KMS-11 (cell line): Measurements from ENCODE around the gene ASCL5.

Experiments
- H2AFZ ChIP-seq: fragments of 200-600 bp; sonication (generic); 2 replicates; pipeline ENCODE4 v1.6.1; 2016; ENCODE audit warnings: antibody characterized with exemption, mixed run types, low read depth
- H3K27ac ChIP-seq: fragments of 200-600 bp; sonication (generic); 2 replicates; pipeline ENCODE4 v1.6.1; 2016; ENCODE audit warnings: mild to moderate bottlenecking, mixed run types
- H3K27me3 ChIP-seq: fragments of 200-600 bp; sonication (generic); 2 replicates; pipeline ENCODE4 v1.6.1; 2017; ENCODE audit warnings: mild to moderate bottlenecking, low read depth, mixed run types, moderate library complexity; ENCODE audit not compliant: insufficient read depth
- H3K36me3 ChIP-seq: fragments of 200-600 bp; sonication (generic); 2 replicates; pipeline ENCODE4 v1.6.1; 2017; ENCODE audit warnings: mild to moderate bottlenecking, mixed run types; ENCODE audit not compliant: insufficient read depth
- H3K4me1 ChIP-seq: fragments of 200-600 bp; sonication (generic); 2 replicates; pipeline ENCODE4 v1.6.1; 2016; ENCODE audit warnings: mild to moderate bottlenecking, low read depth, mixed run types; ENCODE audit not compliant: poor library complexity, severe bottlenecking
- H3K4me2 ChIP-seq: fragments of 200-600 bp; sonication (generic); 2 replicates; pipeline ENCODE4 v1.7.0; 2016; ENCODE audit warnings: mild to moderate bottlenecking, mixed run types
- H3K4me3 ChIP-seq: fragments of 200-600 bp; sonication (generic); IDR thresholded peaks from 2 replicates; pipeline ENCODE4 v1.6.1; 2017; ENCODE audit warnings: low read depth, low read length, mixed read lengths; ENCODE audit not compliant: insufficient read depth
- H3K79me2 ChIP-seq: fragments of 200-600 bp; sonication (generic); 2 replicates; pipeline ENCODE4 v1.6.1; 2016; ENCODE audit warnings: low read depth, mixed run types; ENCODE audit not compliant: insufficient read depth
- H3K9ac ChIP-seq: fragments of 200-600 bp; sonication (generic); 2 replicates; pipeline ENCODE4 v1.6.1; 2016; ENCODE audit warnings: mild to moderate bottlenecking, mixed run types
- H4K20me1 ChIP-seq: fragments of 200-600 bp; sonication (generic); 2 replicates; pipeline ENCODE4 v1.6.1; 2016; ENCODE audit warnings: mild to moderate bottlenecking, mixed run types; ENCODE audit not compliant: insufficient read depth
- CTCF ChIP-seq: fragments of 200-600 bp; sonication (generic); conservative IDR thresholded peaks from 2 replicates; pipeline ENCODE4 v1.6.1; 2017; ENCODE audit warnings: low read depth, mild to moderate bottlenecking, antibody characterized with exemption, low read length, moderate library complexity, mixed read lengths

The ASCL5 gene

DNA sequence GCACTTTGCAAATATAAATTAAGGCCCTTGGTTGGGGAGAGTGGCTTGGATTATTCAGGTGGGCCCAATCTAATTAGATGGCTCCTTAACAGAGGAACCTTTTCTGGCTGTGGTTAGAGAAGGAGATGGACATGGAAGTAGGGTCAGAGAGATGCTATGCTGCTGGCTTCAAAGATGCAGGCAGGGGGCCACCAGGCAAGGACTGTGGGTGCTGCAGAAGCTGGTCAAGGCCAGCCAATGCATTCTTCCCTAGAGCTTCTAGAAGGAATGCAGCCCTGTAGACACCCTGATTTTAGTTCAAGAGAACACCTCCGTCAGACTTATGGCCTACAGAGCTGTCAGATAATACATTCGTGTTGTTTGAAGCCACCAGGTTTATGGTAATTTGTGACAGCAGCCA lies 31.0 kb upstream of the ASCL5 start:
- no peak overlapping the region for H2AFZ ChIP-seq
- peaks cover 8% of the 10 kb centered on the region; the same call in 1 of the 2 replicates for H3K79me2 ChIP-seq
- no peak overlapping the region for H3K27ac ChIP-seq
- H3K36me3 ChIP-seq, result no peaks in the 10 kb centered on the region
- H3K4me3 ChIP-seq, result no peak overlapping the region
- TF ChIP-seq CTCF, result no peak
- no peak overlapping the region for H3K4me2 ChIP-seq
- no peak overlapping the region for H3K9ac ChIP-seq
- H4K20me1 ChIP-seq, result no peaks in the 10 kb centered on the region
- no peaks in the 10 kb centered on the region for H3K27me3 ChIP-seq
- peaks cover 61% of the 10 kb centered on the region for H3K4me1 ChIP-seq

DNA sequence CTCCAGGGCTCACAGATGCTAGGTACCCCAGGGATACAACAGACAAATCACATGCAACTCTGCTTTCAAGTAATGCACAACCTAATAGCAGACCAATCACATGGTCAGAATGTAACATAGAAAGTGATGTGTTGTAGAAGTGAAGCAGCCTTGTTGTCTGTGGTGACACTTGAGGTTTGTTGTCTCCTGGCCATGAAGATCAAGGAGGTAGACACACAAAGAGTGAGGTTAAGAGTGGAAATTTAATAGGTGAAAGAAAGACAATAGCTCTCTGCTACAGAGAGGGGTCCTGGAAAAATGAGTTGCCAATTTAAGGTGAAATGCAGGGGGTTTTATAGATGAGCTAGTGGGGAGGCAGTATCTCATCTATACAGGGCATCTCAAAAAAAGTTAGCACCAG lies 29.8 kb upstream of the ASCL5 start:
- H3K79me2 ChIP-seq, result peaks cover 8% of the 10 kb centered on the region; the same call in 1 of the 2 replicates
- H3K4me2 ChIP-seq, result peak overlapping the region; percentile 2; the same call in 1 of the 2 replicates
- H3K4me3 ChIP-seq, result no peak overlapping the region
- H3K4me1 ChIP-seq, result peaks cover 55% of the 10 kb centered on the region
- TF ChIP-seq CTCF, result no peak
- no peak overlapping the region for H3K9ac ChIP-seq
- H3K36me3 ChIP-seq, result no peaks in the 10 kb centered on the region
- H4K20me1 ChIP-seq, result no peaks in the 10 kb centered on the region
- H2AFZ ChIP-seq, result no peak overlapping the region
- H3K27ac ChIP-seq, result no peak overlapping the region
- H3K27me3 ChIP-seq, result no peaks in the 10 kb centered on the region

DNA sequence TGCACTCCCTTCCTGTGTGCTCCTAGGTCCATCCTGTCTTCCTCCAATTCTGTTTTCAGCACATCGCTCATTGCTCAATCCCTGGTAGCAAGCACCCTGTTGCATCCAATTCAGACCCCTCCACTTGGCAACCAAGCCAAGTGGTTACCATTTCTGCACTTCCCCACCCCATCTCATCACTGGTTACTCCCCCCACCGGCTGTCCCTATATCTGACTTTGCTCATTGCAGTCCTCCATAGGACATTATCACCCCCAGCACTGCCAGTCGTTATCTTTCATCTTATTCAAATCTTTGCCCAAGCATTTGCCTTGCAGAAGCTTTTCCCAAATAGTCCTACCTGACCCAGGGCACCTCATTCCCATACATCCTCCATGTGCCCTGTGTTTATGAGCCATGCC lies 29.4 kb upstream of the ASCL5 start:
- peaks cover 50% of the 10 kb centered on the region for H3K4me1 ChIP-seq

DNA sequence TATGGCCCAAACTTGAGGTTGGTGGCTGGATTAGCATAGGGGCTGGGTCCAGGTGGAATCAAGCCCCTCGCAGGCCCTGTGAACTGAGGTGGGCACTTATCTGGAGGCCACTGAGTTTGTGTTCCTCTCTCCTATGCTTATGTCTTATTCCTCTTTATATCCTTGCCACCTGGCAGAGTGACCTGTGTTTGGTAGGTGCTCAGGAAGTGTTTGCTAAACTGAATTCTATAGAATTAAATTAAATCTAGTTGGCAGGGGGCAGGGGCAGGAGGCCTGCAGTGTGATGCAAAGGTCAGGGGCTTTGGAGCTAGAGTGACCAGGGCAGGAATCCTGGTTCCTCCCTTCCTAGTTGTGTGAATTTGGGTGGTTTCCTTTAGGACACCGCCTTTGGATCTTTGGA lies 28.4 kb upstream of the ASCL5 start:
- no peak overlapping the region for H3K27ac ChIP-seq
- no peak overlapping the region for H2AFZ ChIP-seq
- H3K36me3 ChIP-seq, result no peaks in the 10 kb centered on the region
- H3K27me3 ChIP-seq, result no peaks in the 10 kb centered on the region
- peaks cover 40% of the 10 kb centered on the region for H3K4me1 ChIP-seq
- no peaks in the 10 kb centered on the region for H4K20me1 ChIP-seq
- TF ChIP-seq CTCF, result no peak
- no peak overlapping the region for H3K9ac ChIP-seq
- no peak overlapping the region for H3K4me3 ChIP-seq
- no peak overlapping the region for H3K4me2 ChIP-seq
- H3K79me2 ChIP-seq, result peaks cover 8% of the 10 kb centered on the region; the same call in 1 of the 2 replicates

More for the DNA sequence above, 29.4 kb upstream of the ASCL5 start:
- TF ChIP-seq CTCF, result no peak
- no peak overlapping the region for H3K4me3 ChIP-seq
- H3K27ac ChIP-seq, result no peak overlapping the region
- peak overlapping the region; percentile 2; the same call in 1 of the 2 replicates for H3K4me2 ChIP-seq
- no peaks in the 10 kb centered on the region for H3K36me3 ChIP-seq
- no peak overlapping the region for H2AFZ ChIP-seq
- no peaks in the 10 kb centered on the region for H3K27me3 ChIP-seq
- no peak overlapping the region for H3K9ac ChIP-seq
- H3K79me2 ChIP-seq, result peaks cover 8% of the 10 kb centered on the region; the same call in 1 of the 2 replicates
- H4K20me1 ChIP-seq, result no peaks in the 10 kb centered on the region
